Measurements from ENCODE around the gene CNOT8. TPM values are rescaled to one million over a fixed set of nuclear protein-coding genes. Genes with fewer than 3 reads are reported as not detected.
A peak's percentile ranks its signal among the peaks of the same experiment; 100 is the strongest.

The CNOT8 gene
- total RNA-seq, 1 donor from 2014 or later, result 101 TPM

DNA sequence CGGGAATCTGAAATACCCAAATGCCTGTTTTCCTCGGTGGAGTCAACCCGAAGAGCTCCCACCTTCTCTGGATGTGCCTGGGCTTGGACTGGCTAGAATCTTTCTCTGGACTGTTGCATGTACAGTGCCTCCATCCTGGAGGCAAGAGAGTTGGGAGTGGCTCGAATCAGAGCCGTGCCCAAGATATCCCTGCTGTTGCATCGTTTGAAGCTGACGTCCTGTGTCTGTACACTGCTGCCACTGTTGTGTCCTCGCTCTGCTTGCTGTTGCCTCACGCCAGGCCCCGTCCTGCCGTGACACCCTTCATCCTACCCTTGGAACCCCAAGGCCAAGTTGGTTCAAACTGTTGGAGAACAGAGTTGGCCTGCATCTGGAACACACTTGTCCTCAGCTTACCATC, 43.4 kb upstream of the CNOT8 start:
- intact Hi-C loops (cut with DNase I), result no loop called here
- no peak for DNase-seq
- H3K36me3 ChIP-seq, result peaks cover 96% of the 10 kb centered on the region

GRCh38 chr5:154815684-154816247, 42.7 kb upstream of the CNOT8 start:
- DNase-seq, result no peak
- no peaks in the 10 kb centered on the region for H3K4me1 ChIP-seq
- H3K27me3 ChIP-seq, result no peaks in the 10 kb centered on the region
- intact Hi-C loops (cut with DNase I), result no loop called here
- no peaks in the 10 kb centered on the region for H3K9me3 ChIP-seq
- H3K36me3 ChIP-seq, result peaks cover 96% of the 10 kb centered on the region
- TF ChIP-seq CTCF (IDR thresholded peaks at IDR 0.05), result no peak
- no peak overlapping the region for H3K27ac ChIP-seq
- no peak overlapping the region for H3K4me3 ChIP-seq
- no peak for ATAC-seq

More for the DNA sequence above, 43.4 kb upstream of the CNOT8 start:
- no peak for TF ChIP-seq CTCF (IDR thresholded peaks at IDR 0.05)
- ATAC-seq, result no peak
- H3K4me1 ChIP-seq, result no peaks in the 10 kb centered on the region
- H3K27ac ChIP-seq, result no peak overlapping the region
- H3K4me3 ChIP-seq, result no peak overlapping the region
- H3K9me3 ChIP-seq, result no peaks in the 10 kb centered on the region
- no peaks in the 10 kb centered on the region for H3K27me3 ChIP-seq

DNA sequence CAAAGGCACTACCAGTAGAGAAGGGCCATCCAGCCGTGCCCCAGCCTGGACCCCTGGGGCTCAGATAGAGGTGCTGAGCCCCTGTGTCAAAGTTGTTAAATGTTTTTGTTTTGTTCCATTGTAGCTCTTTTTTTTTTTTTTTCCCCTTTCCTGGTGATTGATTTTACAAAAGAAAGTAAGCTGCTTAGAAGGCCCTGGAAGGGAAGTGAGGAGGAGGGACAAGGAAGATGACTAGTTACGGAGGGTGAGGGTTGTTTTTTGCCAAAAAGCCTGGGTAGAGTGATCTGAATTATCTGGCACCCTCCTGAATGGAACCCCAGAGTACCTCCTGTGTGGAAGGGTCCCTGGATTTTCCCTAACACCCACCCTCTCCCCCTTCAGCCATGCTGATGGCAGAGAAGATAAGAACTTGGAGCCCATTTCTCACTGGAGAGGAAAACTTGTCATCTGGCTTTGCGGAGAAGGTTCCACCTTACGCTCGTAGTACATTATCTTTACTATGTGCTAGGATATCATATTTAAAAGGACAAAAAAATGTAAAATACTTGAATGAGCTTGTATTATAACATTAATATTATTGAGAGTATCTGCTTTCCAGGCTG, 41.4 kb upstream of the CNOT8 start:
- H3K27ac ChIP-seq, result peak overlapping the region; percentile 2
- H3K4me1 ChIP-seq, result no peaks in the 10 kb centered on the region
- DNase-seq (no peak), ATAC-seq (no peak)
- no peaks in the 10 kb centered on the region for H3K9me3 ChIP-seq
- intact Hi-C loops (cut with DNase I), result no loop called here
- peaks cover 96% of the 10 kb centered on the region for H3K36me3 ChIP-seq
- TF ChIP-seq CTCF (IDR thresholded peaks at IDR 0.05), result no peak
- H3K27me3 ChIP-seq, result no peaks in the 10 kb centered on the region
- H3K4me3 ChIP-seq, result no peak overlapping the region

GRCh38 chr5:154817815-154818214, 40.6 kb upstream of the CNOT8 start:
- no peaks in the 10 kb centered on the region for H3K4me1 ChIP-seq
- H3K36me3 ChIP-seq, result peaks cover 96% of the 10 kb centered on the region
- no peaks in the 10 kb centered on the region for H3K27me3 ChIP-seq
- no peak overlapping the region for H3K27ac ChIP-seq
- no peak overlapping the region for H3K4me3 ChIP-seq
- intact Hi-C loops (cut with DNase I), result no loop called here
- H3K9me3 ChIP-seq, result no peaks in the 10 kb centered on the region
- DNase-seq (no peak), ATAC-seq (no peak)
- no peak for TF ChIP-seq CTCF (IDR thresholded peaks at IDR 0.05)

GRCh38 chr5:154818471-154819116, 39.8 kb upstream of the CNOT8 start:
- Histone ChIP-seq H3K27me3 (no peaks in the 10 kb centered on the region), H3K4me1 (no peaks in the 10 kb centered on the region), H3K36me3 (peaks cover 96% of the 10 kb centered on the region), H3K9me3 (no peaks in the 10 kb centered on the region), H3K27ac (peak overlapping the region; percentile 7), H3K4me3 (no peak overlapping the region)
- DNase-seq (no peak), ATAC-seq (no peak)
- intact Hi-C loops (cut with DNase I), result no loop called here
- TF ChIP-seq CTCF (IDR thresholded peaks at IDR 0.05), result no peak
